HEK293 (cell line): ENCODE data around the gene SLC29A3.

Source experiments
- CTCF ChIA-PET: fragments of 350-600 bp; formaldehyde crosslinking; extraction: SDS; loops from one replicate; lab custom pipeline; 2021; ENCODE audit warnings: antibody characterized with exemption; lab: Yijun Ruan, JAX
- POLR2A ChIA-PET: fragments of 300-600 bp; formaldehyde crosslinking; extraction: SDS; loops from one replicate; lab custom pipeline; 2020; ENCODE audit warnings: antibody characterized with exemption, inconsistent platforms; lab: Yijun Ruan, JAX
- H3K27ac ChIP-seq: fragments of 200-500 bp; sonication (Bioruptor generic); 2 replicates; pipeline ENCODE4 v1.5.1; 2014; ENCODE audit warnings: low read depth, low read length, control low read depth, inconsistent platforms; ENCODE audit errors: extremely low read depth
- H3K36me3 ChIP-seq, 2 experiments: fragments of 200-500 bp in 1 of 2; sonication (Bioruptor generic) in 1 of 2; 1 replicate in 1 of 2; 2 replicates in 1 of 2; pipeline ENCODE4 v1.5.1; 2014 to 2017; ENCODE audit warnings: inconsistent platforms in 2 of 2, low read length in 2 of 2; ENCODE audit not compliant: control insufficient read depth in 2 of 2, insufficient read depth in 1 of 2
- H3K4me1 ChIP-seq: fragments of 200-500 bp; sonication (Bioruptor generic); 2 replicates; pipeline ENCODE4 v1.5.1; 2014; ENCODE audit warnings: mild to moderate bottlenecking, low read length, inconsistent platforms; ENCODE audit not compliant: control insufficient read depth, insufficient read depth
- H3K4me3 ChIP-seq: 2 replicates; pipeline ENCODE4 v1.5.1; 2011; ENCODE audit warnings: low read depth, mild to moderate bottlenecking, control low read depth, low read length, moderate library complexity
- H3K9me3 ChIP-seq: fragments of 200-500 bp; sonication (Bioruptor generic); 2 replicates; pipeline ENCODE4 v1.5.1; 2014; ENCODE audit warnings: low read depth, low read length, inconsistent platforms; ENCODE audit not compliant: control insufficient read depth, insufficient read depth
- KLF1 ChIP-seq: fragments of 450-650 bp; formaldehyde crosslinking; IDR thresholded peaks from 2 replicates; pipeline ENCODE4 v1.5.1; 2016; ENCODE audit warnings: missing biosample characterization, missing genetic modification characterization
- KLF9 ChIP-seq: fragments of 450-650 bp; formaldehyde crosslinking; IDR thresholded peaks from 2 replicates; pipeline ENCODE4 v1.5.1; 2016; ENCODE audit warnings: missing biosample characterization, missing genetic modification characterization, low read depth
- MZF1 ChIP-seq: fragments of 450-650 bp; formaldehyde crosslinking; IDR thresholded peaks from 2 replicates; pipeline ENCODE4 v1.5.1; 2017; ENCODE audit warnings: missing biosample characterization, missing genetic modification characterization, borderline replicate concordance
- PRDM1 ChIP-seq: fragments of 450-650 bp; formaldehyde crosslinking; IDR thresholded peaks from 2 replicates; pipeline ENCODE4; 2016; ENCODE audit warnings: missing biosample characterization, missing genetic modification characterization
- TRIM28 ChIP-seq: IDR thresholded peaks from 2 replicates; pipeline ENCODE4 v1.6.1; 2011; ENCODE audit warnings: low read length, control low read depth, borderline replicate concordance
- ZBTB17 ChIP-seq: fragments of 450-650 bp; formaldehyde crosslinking; IDR thresholded peaks from 2 replicates; pipeline ENCODE4 v1.5.1; 2016; ENCODE audit warnings: missing biosample characterization, missing genetic modification characterization
- ZNF112 ChIP-seq: fragments of 450-650 bp; formaldehyde crosslinking; IDR thresholded peaks from 2 replicates; pipeline ENCODE4 v1.5.0; 2017; ENCODE audit warnings: missing biosample characterization, missing genetic modification characterization
- ZNF146 ChIP-seq: fragments of 450-650 bp; formaldehyde crosslinking; IDR thresholded peaks from 2 replicates; pipeline ENCODE4 v1.5.1; 2016; ENCODE audit warnings: missing biosample characterization, missing genetic modification characterization
- ZNF175 ChIP-seq: fragments of 450-650 bp; formaldehyde crosslinking; IDR thresholded peaks from 2 replicates; pipeline ENCODE4 v1.5.1; 2016; ENCODE audit warnings: missing biosample characterization, missing genetic modification characterization
- ZNF394 ChIP-seq: fragments of 450-650 bp; formaldehyde crosslinking; IDR thresholded peaks from 2 replicates; pipeline ENCODE4 v1.5.1; 2016; ENCODE audit warnings: missing biosample characterization, missing genetic modification characterization, mild to moderate bottlenecking, moderate library complexity, borderline replicate concordance
- ZNF560 ChIP-seq: fragments of 450-650 bp; formaldehyde crosslinking; IDR thresholded peaks from 2 replicates; pipeline ENCODE4 v1.5.1; 2017; ENCODE audit warnings: missing biosample characterization, missing genetic modification characterization, borderline replicate concordance
- ZNF654 ChIP-seq: fragments of 450-650 bp; formaldehyde crosslinking; IDR thresholded peaks from 2 replicates; pipeline ENCODE4 v1.5.1; 2016; ENCODE audit warnings: low read depth, missing biosample characterization, missing genetic modification characterization
- ZNF76 ChIP-seq: fragments of 450-650 bp; formaldehyde crosslinking; IDR thresholded peaks from 2 replicates; pipeline ENCODE4; 2016; ENCODE audit warnings: low read depth, missing biosample characterization, missing genetic modification characterization, borderline replicate concordance
- TF ChIP-seq, protein P1 (sequence below): fragments of 450-650 bp; formaldehyde crosslinking; IDR thresholded peaks from 2 replicates; pipeline ENCODE4 v1.5.1; 2016; ENCODE audit warnings: missing biosample characterization, missing genetic modification characterization
- TF ChIP-seq, protein P2 (sequence below): fragments of 450-650 bp; formaldehyde crosslinking; IDR thresholded peaks from 2 replicates; pipeline ENCODE4 v1.5.1; 2016; ENCODE audit warnings: missing biosample characterization, missing genetic modification characterization
- TF ChIP-seq, protein P3 (sequence below): fragments of 450-650 bp; formaldehyde crosslinking; IDR thresholded peaks from 2 replicates; pipeline ENCODE4 v1.5.1; 2016; ENCODE audit warnings: missing biosample characterization, missing genetic modification characterization
- TF ChIP-seq, protein P4 (sequence below): fragments of 450-650 bp; formaldehyde crosslinking; IDR thresholded peaks from 2 replicates; pipeline ENCODE4 v1.5.1; 2016; ENCODE audit warnings: missing biosample characterization, missing genetic modification characterization
- TF ChIP-seq, protein P5 (sequence below): fragments of 450-650 bp; formaldehyde crosslinking; IDR thresholded peaks from 2 replicates; pipeline ENCODE4 v1.5.1; 2017; ENCODE audit warnings: missing biosample characterization, missing genetic modification characterization

Gene SLC29A3

DNA sequence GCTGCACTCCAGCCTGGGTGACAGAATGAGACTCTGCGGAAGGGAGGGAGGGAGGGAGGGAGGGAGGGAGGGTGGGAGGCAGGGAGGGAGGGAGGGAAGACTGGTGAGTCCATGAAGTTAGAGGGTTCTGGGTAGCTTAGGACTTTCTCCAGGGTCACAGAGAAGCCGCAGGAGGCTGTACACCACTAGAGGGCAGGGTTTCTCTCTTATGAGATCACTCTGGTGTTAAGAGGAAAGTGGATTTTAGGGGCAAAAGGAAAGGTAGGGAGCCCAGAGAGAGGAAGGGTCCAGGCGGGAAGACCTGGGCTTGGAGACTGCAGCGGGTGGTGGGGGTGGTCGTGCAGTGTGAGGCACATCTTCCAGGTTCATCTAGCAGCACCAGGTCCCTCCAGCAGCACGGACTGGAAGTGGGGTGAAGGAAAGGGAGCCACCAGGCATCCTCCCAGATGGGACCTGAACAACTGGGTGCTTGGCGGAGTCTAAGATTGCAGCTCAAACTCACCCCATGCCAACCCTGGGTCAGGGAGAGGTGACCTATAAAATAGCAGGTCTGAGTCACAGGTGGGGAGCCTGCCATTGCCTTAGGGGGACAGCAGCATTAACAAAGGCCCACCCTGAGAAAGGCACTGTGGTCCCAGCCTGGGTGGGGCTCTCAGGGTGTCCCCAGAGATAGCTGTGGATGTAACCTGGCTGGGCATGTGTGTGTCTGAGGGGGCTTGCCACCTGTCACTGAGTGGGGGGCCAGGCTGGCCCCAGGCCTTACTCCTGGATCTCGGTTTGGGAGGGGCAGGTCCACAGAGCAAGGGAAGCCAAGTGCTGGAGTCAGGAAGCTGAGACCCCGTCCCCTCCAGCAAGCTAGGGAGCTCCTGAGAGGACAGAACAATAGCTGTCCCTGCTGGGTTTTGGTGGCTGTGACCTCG, 48.5 kb upstream of the SLC29A3 start (continued):
- TF ChIP-seq MZF1 (tag by site-specific recombination) = no peak
- TF ChIP-seq PRDM1 (tag by site-specific recombination) = peak; percentile 71
- TF ChIP-seq ZNF76 = 0 out of 2 replicates have a peak, but pooled peaks have one; percentile 14
- TF ChIP-seq ZNF560 (tag by site-specific recombination) = no peak
- no peak for TF ChIP-seq ZBTB17

DNA sequence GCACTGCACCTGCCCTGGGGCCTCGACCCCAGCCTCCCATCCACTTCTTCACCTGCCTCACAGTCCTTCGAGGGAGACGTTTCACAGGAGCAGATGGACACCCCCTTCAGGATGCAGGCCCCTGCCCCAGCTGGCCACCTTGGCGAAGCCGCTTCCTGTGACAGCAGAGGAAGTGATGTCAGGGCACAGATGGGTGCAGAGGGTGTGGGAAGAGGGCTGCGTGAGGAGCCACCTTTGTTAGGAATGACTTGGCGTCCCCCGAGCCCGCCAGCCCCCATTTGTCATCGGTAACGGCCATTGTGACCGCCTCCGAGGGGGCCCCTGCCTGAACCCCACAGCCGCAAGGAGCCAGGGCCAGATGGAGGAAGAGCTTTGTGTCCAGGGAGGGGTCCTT, 47.4 kb upstream of the SLC29A3 start:
- CTCF ChIA-PET = interaction anchor here (1.2 to 2.2 kb wide), 4 partner anchors 13 to 56 kb away, joined by 4 to 15 read pairs (median 6); no protein-coding TSS in a partner anchor
- no peaks in the 10 kb centered on the region for H3K4me1 ChIP-seq

More for the DNA sequence above, 47.4 kb upstream of the SLC29A3 start:
- H3K27ac ChIP-seq = no peak overlapping the region
- TF ChIP-seq TRIM28 (no peak), ZBTB17 (no peak), ZNF112 (tag by site-specific recombination) (no peak), ZNF175 (no peak), ZNF146 (tag by site-specific recombination) (no peak), KLF9 (no peak), KLF1 (tag by site-specific recombination) (no peak), ZNF654 (tag by site-specific recombination) (no peak), ZNF394 (tag by site-specific recombination) (no peak)
- TF ChIP-seq, protein P1, sequence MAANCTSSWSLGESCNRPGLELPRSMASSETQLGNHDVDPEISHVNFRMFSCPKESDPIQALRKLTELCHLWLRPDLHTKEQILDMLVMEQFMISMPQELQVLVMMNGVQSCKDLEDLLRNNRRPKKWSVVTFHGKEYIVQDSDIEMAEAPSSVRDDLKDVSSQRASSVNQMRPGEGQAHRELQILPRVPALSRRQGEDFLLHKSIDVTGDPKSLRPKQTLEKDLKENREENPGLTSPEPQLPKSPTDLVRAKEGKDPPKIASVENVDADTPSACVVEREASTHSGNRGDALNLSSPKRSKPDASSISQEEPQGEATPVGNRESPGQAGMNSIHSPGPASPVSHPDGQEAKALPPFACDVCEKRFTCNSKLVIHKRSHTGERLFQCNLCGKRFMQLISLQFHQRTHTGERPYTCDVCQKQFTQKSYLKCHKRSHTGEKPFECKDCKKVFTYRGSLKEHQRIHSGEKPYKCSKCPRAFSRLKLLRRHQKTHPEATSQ (tag by site-specific recombination) = no peak
- TF ChIP-seq, protein P2, sequence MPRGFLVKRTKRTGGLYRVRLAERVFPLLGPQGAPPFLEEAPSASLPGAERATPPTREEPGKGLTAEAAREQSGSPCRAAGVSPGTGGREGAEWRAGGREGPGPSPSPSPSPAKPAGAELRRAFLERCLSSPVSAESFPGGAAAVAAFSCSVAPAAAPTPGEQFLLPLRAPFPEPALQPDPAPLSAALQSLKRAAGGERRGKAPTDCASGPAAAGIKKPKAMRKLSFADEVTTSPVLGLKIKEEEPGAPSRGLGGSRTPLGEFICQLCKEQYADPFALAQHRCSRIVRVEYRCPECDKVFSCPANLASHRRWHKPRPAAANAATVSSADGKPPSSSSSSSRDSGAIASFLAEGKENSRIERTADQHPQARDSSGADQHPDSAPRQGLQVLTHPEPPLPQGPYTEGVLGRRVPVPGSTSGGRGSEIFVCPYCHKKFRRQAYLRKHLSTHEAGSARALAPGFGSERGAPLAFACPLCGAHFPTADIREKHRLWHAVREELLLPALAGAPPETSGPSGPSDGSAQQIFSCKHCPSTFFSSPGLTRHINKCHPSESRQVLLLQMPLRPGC (tag by site-specific recombination) = no peak
- TF ChIP-seq, protein P3, sequence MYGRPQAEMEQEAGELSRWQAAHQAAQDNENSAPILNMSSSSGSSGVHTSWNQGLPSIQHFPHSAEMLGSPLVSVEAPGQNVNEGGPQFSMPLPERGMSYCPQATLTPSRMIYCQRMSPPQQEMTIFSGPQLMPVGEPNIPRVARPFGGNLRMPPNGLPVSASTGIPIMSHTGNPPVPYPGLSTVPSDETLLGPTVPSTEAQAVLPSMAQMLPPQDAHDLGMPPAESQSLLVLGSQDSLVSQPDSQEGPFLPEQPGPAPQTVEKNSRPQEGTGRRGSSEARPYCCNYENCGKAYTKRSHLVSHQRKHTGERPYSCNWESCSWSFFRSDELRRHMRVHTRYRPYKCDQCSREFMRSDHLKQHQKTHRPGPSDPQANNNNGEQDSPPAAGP (tag by site-specific recombination) = no peak
- TF ChIP-seq, protein P4, sequence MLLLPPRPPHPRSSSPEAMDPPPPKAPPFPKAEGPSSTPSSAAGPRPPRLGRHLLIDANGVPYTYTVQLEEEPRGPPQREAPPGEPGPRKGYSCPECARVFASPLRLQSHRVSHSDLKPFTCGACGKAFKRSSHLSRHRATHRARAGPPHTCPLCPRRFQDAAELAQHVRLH = no peak
- TF ChIP-seq, protein P5, sequence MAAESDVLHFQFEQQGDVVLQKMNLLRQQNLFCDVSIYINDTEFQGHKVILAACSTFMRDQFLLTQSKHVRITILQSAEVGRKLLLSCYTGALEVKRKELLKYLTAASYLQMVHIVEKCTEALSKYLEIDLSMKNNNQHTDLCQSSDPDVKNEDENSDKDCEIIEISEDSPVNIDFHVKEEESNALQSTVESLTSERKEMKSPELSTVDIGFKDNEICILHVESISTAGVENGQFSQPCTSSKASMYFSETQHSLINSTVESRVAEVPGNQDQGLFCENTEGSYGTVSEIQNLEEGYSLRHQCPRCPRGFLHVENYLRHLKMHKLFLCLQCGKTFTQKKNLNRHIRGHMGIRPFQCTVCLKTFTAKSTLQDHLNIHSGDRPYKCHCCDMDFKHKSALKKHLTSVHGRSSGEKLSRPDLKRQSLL (tag by site-specific recombination) = no peak
- TF ChIP-seq, all 188 proteins: peak for 0
- Histone ChIP-seq H3K9me3 (no peaks in the 10 kb centered on the region), H3K4me3 (no peak overlapping the region), H3K36me3 (peaks cover 0 to 6% of the 10 kb centered on the region in 2 experiments; a peak in 1 of 3 replicates)
- POLR2A ChIA-PET = no interaction called here
